Measurements from ENCODE around the gene SERPINA4. TPM values are rescaled to one million over a fixed set of nuclear protein-coding genes. Genes with fewer than 3 reads are reported as not detected.
A peak's percentile ranks its signal among the peaks of the same experiment; 100 is the strongest.

SERPINA4 gene
- total and polyA plus RNA-seq, 2 of the 13 experiments (the other 11 are each of a cell fraction or from before 2014, with no cell fraction given) = 39.1 to 57.8 TPM

DNA sequence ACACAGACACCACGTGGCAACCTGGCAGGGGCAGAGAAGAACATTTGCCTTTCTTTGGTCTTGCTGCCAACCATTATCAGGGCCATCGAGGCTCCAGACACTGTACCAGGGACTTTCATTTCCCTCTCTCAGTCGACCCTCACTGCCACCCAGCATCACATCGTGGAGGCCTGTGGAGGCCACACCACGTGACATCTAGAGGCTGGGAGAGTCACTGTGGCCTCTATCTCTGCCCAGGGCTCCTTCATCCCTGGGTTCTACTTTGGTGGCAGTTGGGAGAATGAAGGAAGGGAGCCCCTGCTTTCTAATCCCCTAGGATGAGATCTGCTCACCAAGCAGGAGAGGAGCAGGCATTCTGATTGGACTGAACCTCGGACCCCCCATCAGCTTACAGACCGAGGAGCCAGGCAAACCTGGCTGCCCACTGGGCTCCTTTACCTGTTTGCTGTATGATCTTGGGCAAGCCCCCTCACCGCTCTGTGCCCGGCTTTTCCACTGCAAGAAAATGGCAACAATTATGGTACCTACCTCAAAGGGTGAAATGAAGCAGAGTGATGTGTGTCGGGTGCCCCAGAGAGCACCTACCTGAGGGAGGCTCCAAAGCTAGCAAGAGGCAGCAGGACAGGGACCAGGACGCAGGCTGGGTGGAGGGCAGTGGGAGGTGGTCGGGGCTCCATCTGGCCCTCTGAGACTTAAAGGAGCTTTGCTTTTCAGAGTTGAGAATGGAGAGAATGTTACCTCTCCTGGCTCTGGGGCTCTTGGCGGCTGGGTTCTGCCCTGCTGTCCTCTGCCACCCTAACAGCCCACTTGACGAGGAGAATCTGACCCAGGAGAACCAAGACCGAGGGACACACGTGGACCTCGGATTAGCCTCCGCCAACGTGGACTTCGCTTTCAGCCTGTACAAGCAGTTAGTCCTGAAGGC lies 52.7 kb downstream of the SERPINA4 start:
- Histone ChIP-seq H2AFZ (ENCODE audit: low read length) (no peak overlapping the region), H3K27ac (ENCODE audit: extremely low read length, insufficient read depth, low read length) (peak overlapping the region; percentile 77), H3K79me2 (ENCODE audit: insufficient read depth, low read length) (peaks cover 59% of the 10 kb centered on the region), H3K36me3 (replicated peaks in 1 of 2; ENCODE audit: control insufficient read depth in 1 of 2, insufficient read depth in 2 of 2, low read length in 2 of 2) (peaks cover 19 to 48% of the 10 kb centered on the region in 2 experiments), H3K9me3 (ENCODE audit: low read length) (peaks cover 17% of the 10 kb centered on the region), H3K4me1 (ENCODE audit: insufficient read depth, low read length) (peaks cover 95% of the 10 kb centered on the region), H3K4me2 (ENCODE audit: low read depth, low read length) (peak overlapping the region; percentile 97), H3K9ac (ENCODE audit: insufficient read depth, low read depth, low read length) (peak overlapping the region; percentile 81), H3K27me3 (ENCODE audit: control insufficient read depth in 1 of 2, insufficient read depth in 2 of 2, low read length in 2 of 2) (no peaks in the 10 kb centered on the region; a peak in 1 of 5 replicates), H3K4me3 (replicated peaks in 1 of 3; ENCODE audit: insufficient read depth in 1 of 3, low read depth in 2 of 3, low read length in 3 of 3) (peak overlapping the region; percentile 62 to 69 (median 68)), H4K20me1 (ENCODE audit: insufficient read depth, low read length) (peaks cover 49% of the 10 kb centered on the region; the same call in 1 of the 2 replicates)
- DNase-seq (ENCODE audit: low spot score) (no peak), ATAC-seq (no peak), FAIRE-seq (no peak)
- in situ Hi-C loops (cut with HindIII; ENCODE audit: extremely low pct_ligation_motif_present, low pct_unique_long_range_greater_than_20kb) (no loop called here), intact Hi-C loops (cut with micrococcal nuclease; ENCODE audit: unreplicated experiment) (no loop called here)
- WGBS (ENCODE audit: low lambda C conversion rate) = 82% methylated on average over 14 of the region's 20 CpGs
- BruUV-seq (replicated peaks) = no TSS peak
- ChIA-PET CTCF (ENCODE audit: low intra/inter-chr PET ratio, low total read pairs) (no interaction called here), POLR2A (interaction anchor here (1.0 to 19.0 kb wide), 10 partner anchors 8 to 220 kb away, joined by 3 to 638 read pairs (median 20); partner anchors contain the start of genes SERPINA4 and SERPINA5)
- TF ChIP-seq POLR2A (IDR thresholded peaks at IDR 0.05; ENCODE audit: insufficient read depth in 1 of 2, low read depth in 2 of 2, low read length in 2 of 2) (peak; percentile 27 to 47; a peak in 2 of 4 replicates), PHF8 (CRISPR knock-in tag; IDR thresholded peaks at IDR 0.05) (0 out of 2 replicates have a peak, but pooled peaks have one; percentile 2), FIP1L1 (IDR thresholded peaks at IDR 0.05; ENCODE audit: borderline replicate concordance, insufficient read depth, low read depth, low read length) (0 out of 2 replicates have a peak, but pooled peaks have one; percentile 13), ZBTB38 (CRISPR knock-in tag; IDR thresholded peaks at IDR 0.05) (0 out of 2 replicates have a peak, but pooled peaks have one; percentile 18), RBM39 (IDR thresholded peaks at IDR 0.05; ENCODE audit: low read depth, low read length, poor library complexity, severe bottlenecking) (peak; percentile 34), ZNF558 (CRISPR knock-in tag; IDR thresholded peaks at IDR 0.05; ENCODE audit: borderline replicate concordance) (peak; percentile 28; the same call in 1 of the 2 replicates), MAF1 (CRISPR knock-in tag; IDR thresholded peaks at IDR 0.05; ENCODE audit: borderline replicate concordance) (0 out of 2 replicates have a peak, but pooled peaks have one; percentile 13), GABPA (IDR thresholded peaks at IDR 0.05; ENCODE audit: low read depth, low read length) (no peak), GABPA (CRISPR knock-in tag; IDR thresholded peaks at IDR 0.05; ENCODE audit: low read depth) (no peak), HNRNPL (IDR thresholded peaks at IDR 0.05; ENCODE audit: low read depth, low read length) (peak; percentile 64), XRCC5 (optimal IDR thresholded peaks at IDR 0.05; ENCODE audit: low read length) (peak; percentile 34), HHEX (CRISPR knock-in tag; IDR thresholded peaks at IDR 0.05) (no peak), POLR2G (IDR thresholded peaks at IDR 0.05; ENCODE audit: low read depth, low read length) (peak; percentile 58), TEAD3 (CRISPR knock-in tag; optimal IDR thresholded peaks at IDR 0.05; ENCODE audit: borderline replicate concordance) (peak; percentile 20), RBFOX2 (IDR thresholded peaks at IDR 0.05; ENCODE audit: low read depth, low read length) (peak; percentile 55), SSRP1 (CRISPR knock-in tag; IDR thresholded peaks at IDR 0.05) (0 out of 2 replicates have a peak, but pooled peaks have one; percentile 76)
- TF ChIP-seq, protein P1, sequence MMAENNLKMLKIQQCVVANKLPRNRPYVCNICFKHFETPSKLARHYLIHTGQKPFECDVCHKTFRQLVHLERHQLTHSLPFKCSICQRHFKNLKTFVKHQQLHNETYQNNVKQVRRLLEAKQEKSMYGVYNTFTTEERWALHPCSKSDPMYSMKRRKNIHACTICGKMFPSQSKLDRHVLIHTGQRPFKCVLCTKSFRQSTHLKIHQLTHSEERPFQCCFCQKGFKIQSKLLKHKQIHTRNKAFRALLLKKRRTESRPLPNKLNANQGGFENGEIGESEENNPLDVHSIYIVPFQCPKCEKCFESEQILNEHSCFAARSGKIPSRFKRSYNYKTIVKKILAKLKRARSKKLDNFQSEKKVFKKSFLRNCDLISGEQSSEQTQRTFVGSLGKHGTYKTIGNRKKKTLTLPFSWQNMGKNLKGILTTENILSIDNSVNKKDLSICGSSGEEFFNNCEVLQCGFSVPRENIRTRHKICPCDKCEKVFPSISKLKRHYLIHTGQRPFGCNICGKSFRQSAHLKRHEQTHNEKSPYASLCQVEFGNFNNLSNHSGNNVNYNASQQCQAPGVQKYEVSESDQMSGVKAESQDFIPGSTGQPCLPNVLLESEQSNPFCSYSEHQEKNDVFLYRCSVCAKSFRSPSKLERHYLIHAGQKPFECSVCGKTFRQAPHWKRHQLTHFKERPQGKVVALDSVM (CRISPR knock-in tag; IDR thresholded peaks at IDR 0.05) = peak; percentile 67
- TF ChIP-seq, protein P2, sequence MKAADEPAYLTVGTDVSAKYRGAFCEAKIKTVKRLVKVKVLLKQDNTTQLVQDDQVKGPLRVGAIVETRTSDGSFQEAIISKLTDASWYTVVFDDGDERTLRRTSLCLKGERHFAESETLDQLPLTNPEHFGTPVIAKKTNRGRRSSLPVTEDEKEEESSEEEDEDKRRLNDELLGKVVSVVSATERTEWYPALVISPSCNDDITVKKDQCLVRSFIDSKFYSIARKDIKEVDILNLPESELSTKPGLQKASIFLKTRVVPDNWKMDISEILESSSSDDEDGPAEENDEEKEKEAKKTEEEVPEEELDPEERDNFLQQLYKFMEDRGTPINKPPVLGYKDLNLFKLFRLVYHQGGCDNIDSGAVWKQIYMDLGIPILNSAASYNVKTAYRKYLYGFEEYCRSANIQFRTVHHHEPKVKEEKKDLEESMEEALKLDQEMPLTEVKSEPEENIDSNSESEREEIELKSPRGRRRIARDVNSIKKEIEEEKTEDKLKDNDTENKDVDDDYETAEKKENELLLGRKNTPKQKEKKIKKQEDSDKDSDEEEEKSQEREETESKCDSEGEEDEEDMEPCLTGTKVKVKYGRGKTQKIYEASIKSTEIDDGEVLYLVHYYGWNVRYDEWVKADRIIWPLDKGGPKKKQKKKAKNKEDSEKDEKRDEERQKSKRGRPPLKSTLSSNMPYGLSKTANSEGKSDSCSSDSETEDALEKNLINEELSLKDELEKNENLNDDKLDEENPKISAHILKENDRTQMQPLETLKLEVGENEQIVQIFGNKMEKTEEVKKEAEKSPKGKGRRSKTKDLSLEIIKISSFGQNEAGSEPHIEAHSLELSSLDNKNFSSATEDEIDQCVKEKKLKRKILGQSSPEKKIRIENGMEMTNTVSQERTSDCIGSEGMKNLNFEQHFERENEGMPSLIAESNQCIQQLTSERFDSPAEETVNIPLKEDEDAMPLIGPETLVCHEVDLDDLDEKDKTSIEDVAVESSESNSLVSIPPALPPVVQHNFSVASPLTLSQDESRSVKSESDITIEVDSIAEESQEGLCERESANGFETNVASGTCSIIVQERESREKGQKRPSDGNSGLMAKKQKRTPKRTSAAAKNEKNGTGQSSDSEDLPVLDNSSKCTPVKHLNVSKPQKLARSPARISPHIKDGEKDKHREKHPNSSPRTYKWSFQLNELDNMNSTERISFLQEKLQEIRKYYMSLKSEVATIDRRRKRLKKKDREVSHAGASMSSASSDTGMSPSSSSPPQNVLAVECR (CRISPR knock-in tag; IDR thresholded peaks at IDR 0.05; ENCODE audit: borderline replicate concordance) = peak; percentile 28; the same call in 1 of the 2 replicates

Measured in HepG2 (cell line).